AG09309 (cell line): Measurements from ENCODE around the gene ARHGAP22.

Experiments
- DNase-seq: peaks from one replicate; pipeline ENCODE4 v3.0.0-alpha.2; 2010; ENCODE audit warnings: low read depth
- H3K4me3 ChIP-seq: 2 replicates; pipeline ENCODE4 v1.5.1; 2011; ENCODE audit warnings: mild to moderate bottlenecking, low read depth, low read length, moderate library complexity; ENCODE audit not compliant: control insufficient read depth
- TF ChIP-seq, protein P1 (sequence below): IDR thresholded peaks from 2 replicates; pipeline ENCODE4 v1.5.1; 2011; ENCODE audit warnings: mild to moderate bottlenecking, low read depth, low read length, inconsistent platforms; ENCODE audit not compliant: insufficient read depth, control insufficient read depth; ENCODE audit errors: missing control alignments

The ARHGAP22 gene

GRCh38 chr10:48568546-48568945, 36.3 kb downstream of the ARHGAP22 start:
- TF ChIP-seq, protein P1, sequence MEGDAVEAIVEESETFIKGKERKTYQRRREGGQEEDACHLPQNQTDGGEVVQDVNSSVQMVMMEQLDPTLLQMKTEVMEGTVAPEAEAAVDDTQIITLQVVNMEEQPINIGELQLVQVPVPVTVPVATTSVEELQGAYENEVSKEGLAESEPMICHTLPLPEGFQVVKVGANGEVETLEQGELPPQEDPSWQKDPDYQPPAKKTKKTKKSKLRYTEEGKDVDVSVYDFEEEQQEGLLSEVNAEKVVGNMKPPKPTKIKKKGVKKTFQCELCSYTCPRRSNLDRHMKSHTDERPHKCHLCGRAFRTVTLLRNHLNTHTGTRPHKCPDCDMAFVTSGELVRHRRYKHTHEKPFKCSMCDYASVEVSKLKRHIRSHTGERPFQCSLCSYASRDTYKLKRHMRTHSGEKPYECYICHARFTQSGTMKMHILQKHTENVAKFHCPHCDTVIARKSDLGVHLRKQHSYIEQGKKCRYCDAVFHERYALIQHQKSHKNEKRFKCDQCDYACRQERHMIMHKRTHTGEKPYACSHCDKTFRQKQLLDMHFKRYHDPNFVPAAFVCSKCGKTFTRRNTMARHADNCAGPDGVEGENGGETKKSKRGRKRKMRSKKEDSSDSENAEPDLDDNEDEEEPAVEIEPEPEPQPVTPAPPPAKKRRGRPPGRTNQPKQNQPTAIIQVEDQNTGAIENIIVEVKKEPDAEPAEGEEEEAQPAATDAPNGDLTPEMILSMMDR = no peak
- no peak for DNase-seq
- H3K4me3 ChIP-seq = no peak overlapping the region

- no peak overlapping the region for H3K4me3 ChIP-seq
- TF ChIP-seq, protein P1 = no peak
- DNase-seq = no peak
Observed at GRCh38 chr10:48568131-48568530, 36.7 kb downstream of the ARHGAP22 start.

DNA sequence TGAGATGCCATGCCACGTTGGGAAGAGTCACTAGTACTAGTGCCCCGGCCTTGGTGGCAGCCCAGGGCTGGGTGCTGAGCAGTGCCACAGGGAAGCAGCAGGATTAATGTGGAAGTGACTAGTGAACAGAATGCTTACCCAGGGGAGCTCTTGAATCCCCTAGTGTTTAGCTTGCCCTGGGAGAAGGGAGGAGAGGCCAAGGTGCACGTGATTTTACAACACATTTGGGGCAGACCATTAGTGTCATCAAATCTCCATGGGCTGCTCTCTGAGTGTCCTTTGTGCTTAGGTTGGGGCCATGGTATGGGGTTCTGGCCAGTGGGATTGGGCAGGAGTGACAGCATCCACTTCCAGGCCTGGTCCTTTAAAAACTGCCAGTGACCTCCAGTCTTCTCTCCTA, 37.5 kb downstream of the ARHGAP22 start:
- H3K4me3 ChIP-seq = no peak overlapping the region
- TF ChIP-seq, protein P1 = no peak
- no peak for DNase-seq

DNA sequence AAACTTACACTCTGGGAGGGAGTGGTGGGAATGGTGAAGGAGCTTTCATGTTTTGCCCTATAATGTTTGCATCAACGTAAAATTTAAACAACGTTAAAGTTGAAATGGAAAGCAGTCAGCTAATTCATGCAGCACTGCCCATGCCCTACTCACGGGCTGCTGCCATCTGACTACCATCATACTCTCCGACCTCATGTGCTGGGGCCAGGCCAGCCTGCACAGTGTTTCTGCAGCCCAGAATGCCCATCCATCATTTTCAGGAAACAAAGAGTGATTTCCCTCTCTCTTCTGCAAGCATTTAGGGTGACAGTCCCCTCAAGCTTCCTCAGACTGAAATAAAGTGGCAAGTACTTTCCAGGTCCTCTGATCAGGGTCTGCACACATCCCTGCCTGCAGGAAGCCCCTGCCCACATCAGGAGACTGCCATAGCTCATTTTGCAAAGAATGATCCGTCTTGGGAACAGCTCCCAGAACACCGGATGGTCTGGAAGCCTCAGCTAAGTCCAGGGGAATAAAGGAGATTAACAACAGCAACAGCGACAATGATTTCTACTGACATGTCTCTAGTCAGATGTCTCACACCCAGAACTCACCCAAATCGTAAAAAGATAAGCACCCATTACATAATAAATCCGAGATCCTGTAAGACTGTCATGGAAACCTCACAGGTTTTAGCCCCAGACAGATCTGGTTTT, 40.3 kb downstream of the ARHGAP22 start:
- no peak overlapping the region for H3K4me3 ChIP-seq
- TF ChIP-seq, protein P1 = no peak
- no peak for DNase-seq

GRCh38 chr10:48557511-48558123, 47.3 kb downstream of the ARHGAP22 start:
- H3K4me3 ChIP-seq = no peak overlapping the region
- DNase-seq = no peak
- TF ChIP-seq, protein P1 = no peak

DNA sequence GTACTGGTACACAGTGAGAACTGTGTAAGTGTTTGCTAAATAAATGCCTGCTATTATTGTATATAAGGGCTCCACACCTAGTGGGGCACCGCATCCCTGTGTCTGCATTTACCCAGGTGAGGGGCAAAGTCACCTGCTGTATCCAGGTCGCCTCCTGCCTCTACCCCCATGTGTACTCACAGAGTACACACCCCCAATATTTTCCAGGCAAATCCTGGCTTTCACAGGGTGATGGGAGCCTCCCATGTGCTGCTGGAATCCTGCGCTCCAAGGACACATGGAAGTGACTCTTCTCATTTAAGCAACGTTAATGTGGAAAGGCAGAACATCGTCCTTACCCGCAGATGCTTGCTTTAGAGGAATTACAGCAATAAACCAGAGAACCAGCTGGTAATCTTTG, 48.2 kb downstream of the ARHGAP22 start:
- TF ChIP-seq, protein P1 = no peak
- DNase-seq = no peak
- H3K4me3 ChIP-seq = no peak overlapping the region
